ENCODE results near the gene FHIT. TPM values are rescaled to one million over a fixed set of nuclear protein-coding genes. Genes with fewer than 3 reads are reported as not detected.

Gene FHIT
- total RNA-seq, 2 donors from 2014 or later, result 10.4 to 15.8 TPM

- no peaks in the 10 kb centered on the region for H3K9me3 ChIP-seq
- intact Hi-C loops (cut with DNase I), result no loop called here
- H3K4me1 ChIP-seq, result no peaks in the 10 kb centered on the region
- H3K27me3 ChIP-seq, result no peaks in the 10 kb centered on the region
- DNase-seq (no peak), ATAC-seq (no peak)
- no peak overlapping the region for H3K27ac ChIP-seq
- no peak overlapping the region for H3K4me3 ChIP-seq
- no peaks in the 10 kb centered on the region for H3K36me3 ChIP-seq (replicated peaks in 1 of 2; ENCODE audit: insufficient read depth in 1 of 2, low read depth in 2 of 2)
- no peak for TF ChIP-seq POLR2A (IDR thresholded peaks at IDR 0.05)
- no peak for TF ChIP-seq CTCF (IDR thresholded peaks at IDR 0.05)
- WGBS, 2 donors, result 89 to 91% methylated on average over 4 of the region's 4 CpGs
Observed at GRCh38 chr3:59970796-59971195, 1280.5 kb downstream of the FHIT start.

- 83 to 86% methylated on average over 6 of the region's 6 CpGs for WGBS, 2 donors
- H3K4me1 ChIP-seq, result no peaks in the 10 kb centered on the region
- H3K36me3 ChIP-seq (replicated peaks in 1 of 2; ENCODE audit: insufficient read depth in 1 of 2, low read depth in 2 of 2), result no peaks in the 10 kb centered on the region
- ATAC-seq, result no peak
- no peak overlapping the region for H3K27ac ChIP-seq
- H3K27me3 ChIP-seq, result no peaks in the 10 kb centered on the region
- intact Hi-C loops (cut with DNase I), result no loop called here
- no peak overlapping the region for H3K4me3 ChIP-seq
- TF ChIP-seq CTCF (IDR thresholded peaks at IDR 0.05) (no peak), POLR2A (IDR thresholded peaks at IDR 0.05) (no peak)
- DNase-seq, result no peak
- no peaks in the 10 kb centered on the region for H3K9me3 ChIP-seq
Observed at GRCh38 chr3:59970376-59970775, 1280.9 kb downstream of the FHIT start.

GRCh38 chr3:59968513-59969045, 1282.7 kb downstream of the FHIT start:
- no peak overlapping the region for H3K4me3 ChIP-seq

GRCh38 chr3:59963676-59964075, 1287.6 kb downstream of the FHIT start:
- DNase-seq (no peak), ATAC-seq (no peak)
- no peaks in the 10 kb centered on the region for H3K27me3 ChIP-seq
- WGBS, 2 donors, result 73 to 75% methylated on average over 4 of the region's 4 CpGs
- H3K9me3 ChIP-seq, result no peaks in the 10 kb centered on the region
- no peak for TF ChIP-seq POLR2A (IDR thresholded peaks at IDR 0.05)
- no peaks in the 10 kb centered on the region for H3K4me1 ChIP-seq
- no peak overlapping the region for H3K27ac ChIP-seq
- no peaks in the 10 kb centered on the region for H3K36me3 ChIP-seq (replicated peaks in 1 of 2; ENCODE audit: insufficient read depth in 1 of 2, low read depth in 2 of 2)
- no peak overlapping the region for H3K4me3 ChIP-seq
- intact Hi-C loops (cut with DNase I), result no loop called here

More at GRCh38 chr3:59968513-59969045, 1282.7 kb downstream of the FHIT start:
- no peaks in the 10 kb centered on the region for H3K4me1 ChIP-seq
- 76 to 82% methylated on average over 5 of the region's 5 CpGs for WGBS, 2 donors
- TF ChIP-seq POLR2A (IDR thresholded peaks at IDR 0.05) (no peak), CTCF (IDR thresholded peaks at IDR 0.05) (no peak)
- no peaks in the 10 kb centered on the region for H3K9me3 ChIP-seq
- no peak for ATAC-seq
- DNase-seq, result peak in 1 of 4 donors; percentile 3
- intact Hi-C loops (cut with DNase I), result no loop called here
- H3K27ac ChIP-seq, result no peak overlapping the region
- H3K36me3 ChIP-seq (replicated peaks in 1 of 2; ENCODE audit: insufficient read depth in 1 of 2, low read depth in 2 of 2), result no peaks in the 10 kb centered on the region
- no peaks in the 10 kb centered on the region for H3K27me3 ChIP-seq

- H3K36me3 ChIP-seq (replicated peaks in 1 of 2; ENCODE audit: insufficient read depth in 1 of 2, low read depth in 2 of 2), result no peaks in the 10 kb centered on the region
- 63 to 74% methylated on average over 2 of the region's 2 CpGs for WGBS, 2 donors
- no peak overlapping the region for H3K27ac ChIP-seq
- ATAC-seq (no peak), DNase-seq (no peak)
- H3K4me1 ChIP-seq, result no peaks in the 10 kb centered on the region
- intact Hi-C loops (cut with DNase I), result no loop called here
- H3K9me3 ChIP-seq, result no peaks in the 10 kb centered on the region
- no peaks in the 10 kb centered on the region for H3K27me3 ChIP-seq
- H3K4me3 ChIP-seq, result no peak overlapping the region
- TF ChIP-seq CTCF (IDR thresholded peaks at IDR 0.05) (no peak), POLR2A (IDR thresholded peaks at IDR 0.05) (no peak)
Observed at GRCh38 chr3:59957150-59957549, 1294.1 kb downstream of the FHIT start.
